ENCODE data around the gene CTNNBL1. TPM values are rescaled to one million over a fixed set of nuclear protein-coding genes. Genes with fewer than 3 reads are reported as not detected.

CTNNBL1 gene
- total and polyA plus RNA-seq, 2 experiments from 2014 or later: 36.3 to 68.7 TPM

DNA sequence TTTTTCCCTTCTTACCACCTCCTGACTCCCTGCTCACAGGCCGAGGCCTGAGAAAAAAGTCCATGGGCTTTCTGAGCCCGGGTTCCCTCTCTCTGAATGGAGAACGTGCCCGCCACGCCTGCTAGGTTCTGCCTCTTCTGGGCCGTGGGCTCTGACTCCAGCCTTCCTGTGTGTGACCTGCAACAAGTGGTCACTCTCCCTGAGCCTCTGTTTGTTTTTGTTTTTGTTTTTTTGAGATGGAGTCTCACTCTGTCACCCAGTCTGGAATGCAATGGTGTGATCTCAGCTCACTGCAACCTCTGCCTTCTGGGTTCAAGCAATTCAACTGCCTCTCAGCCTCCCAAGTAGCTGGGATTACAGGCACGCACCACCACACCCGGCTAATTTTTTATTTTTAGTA, 191.2 kb downstream of the CTNNBL1 start:
- H3F3A ChIP-seq (replicated peaks; ENCODE audit: low read depth): no peaks in the 10 kb centered on the region
- no peaks in the 10 kb centered on the region for H3K27me3 ChIP-seq (ENCODE audit: insufficient read depth)
- H3K9me2 ChIP-seq (ENCODE audit: insufficient read depth): no peaks in the 10 kb centered on the region
- no peak for ATAC-seq
- H3K79me2 ChIP-seq (replicated peaks; ENCODE audit: insufficient read depth): no peaks in the 10 kb centered on the region
- DNase-seq (ENCODE audit: low spot score): no peak
- no peaks in the 10 kb centered on the region for H3K4me1 ChIP-seq (ENCODE audit: insufficient read depth)
- H3K27ac ChIP-seq (ENCODE audit: low read depth): no peak overlapping the region
- no peak overlapping the region for H3K4me3 ChIP-seq
- TF ChIP-seq, protein P1, sequence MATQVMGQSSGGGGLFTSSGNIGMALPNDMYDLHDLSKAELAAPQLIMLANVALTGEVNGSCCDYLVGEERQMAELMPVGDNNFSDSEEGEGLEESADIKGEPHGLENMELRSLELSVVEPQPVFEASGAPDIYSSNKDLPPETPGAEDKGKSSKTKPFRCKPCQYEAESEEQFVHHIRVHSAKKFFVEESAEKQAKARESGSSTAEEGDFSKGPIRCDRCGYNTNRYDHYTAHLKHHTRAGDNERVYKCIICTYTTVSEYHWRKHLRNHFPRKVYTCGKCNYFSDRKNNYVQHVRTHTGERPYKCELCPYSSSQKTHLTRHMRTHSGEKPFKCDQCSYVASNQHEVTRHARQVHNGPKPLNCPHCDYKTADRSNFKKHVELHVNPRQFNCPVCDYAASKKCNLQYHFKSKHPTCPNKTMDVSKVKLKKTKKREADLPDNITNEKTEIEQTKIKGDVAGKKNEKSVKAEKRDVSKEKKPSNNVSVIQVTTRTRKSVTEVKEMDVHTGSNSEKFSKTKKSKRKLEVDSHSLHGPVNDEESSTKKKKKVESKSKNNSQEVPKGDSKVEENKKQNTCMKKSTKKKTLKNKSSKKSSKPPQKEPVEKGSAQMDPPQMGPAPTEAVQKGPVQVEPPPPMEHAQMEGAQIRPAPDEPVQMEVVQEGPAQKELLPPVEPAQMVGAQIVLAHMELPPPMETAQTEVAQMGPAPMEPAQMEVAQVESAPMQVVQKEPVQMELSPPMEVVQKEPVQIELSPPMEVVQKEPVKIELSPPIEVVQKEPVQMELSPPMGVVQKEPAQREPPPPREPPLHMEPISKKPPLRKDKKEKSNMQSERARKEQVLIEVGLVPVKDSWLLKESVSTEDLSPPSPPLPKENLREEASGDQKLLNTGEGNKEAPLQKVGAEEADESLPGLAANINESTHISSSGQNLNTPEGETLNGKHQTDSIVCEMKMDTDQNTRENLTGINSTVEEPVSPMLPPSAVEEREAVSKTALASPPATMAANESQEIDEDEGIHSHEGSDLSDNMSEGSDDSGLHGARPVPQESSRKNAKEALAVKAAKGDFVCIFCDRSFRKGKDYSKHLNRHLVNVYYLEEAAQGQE (IDR thresholded peaks at IDR 0.05; ENCODE audit: unreplicated experiment): no peak
- TF ChIP-seq NANOG (IDR thresholded peaks at IDR 0.05; ENCODE audit: borderline replicate concordance): no peak
- TF ChIP-seq EZH2phosphoT487 (IDR thresholded peaks at IDR 0.05; ENCODE audit: unreplicated experiment): no peak
- no peak overlapping the region; the same call in 1 of the 2 replicates for H3K27ac Mint-ChIP-seq
- H3K4me1 Mint-ChIP-seq: peaks cover 7% of the 10 kb centered on the region
- no peaks in the 10 kb centered on the region for H3K36me3 ChIP-seq (ENCODE audit: insufficient read depth)
- no peak overlapping the region for H2AFZ ChIP-seq
- no peaks in the 10 kb centered on the region; the same call in 2 of the 3 replicates for H3K9me3 Mint-ChIP-seq
- H3K27me3 Mint-ChIP-seq (ENCODE audit: insufficient read depth, low read depth, poor library complexity): peaks cover 12% of the 10 kb centered on the region
- H3K36me3 Mint-ChIP-seq (ENCODE audit: low read depth): no peaks in the 10 kb centered on the region; the same call in 2 of the 3 replicates
- no peak overlapping the region for H3K4me3 Mint-ChIP-seq
- no peak overlapping the region for H3K4me2 ChIP-seq
- H4K20me1 ChIP-seq (replicated peaks; ENCODE audit: insufficient read depth): no peaks in the 10 kb centered on the region; the same call in 1 of the 2 replicates

DNA sequence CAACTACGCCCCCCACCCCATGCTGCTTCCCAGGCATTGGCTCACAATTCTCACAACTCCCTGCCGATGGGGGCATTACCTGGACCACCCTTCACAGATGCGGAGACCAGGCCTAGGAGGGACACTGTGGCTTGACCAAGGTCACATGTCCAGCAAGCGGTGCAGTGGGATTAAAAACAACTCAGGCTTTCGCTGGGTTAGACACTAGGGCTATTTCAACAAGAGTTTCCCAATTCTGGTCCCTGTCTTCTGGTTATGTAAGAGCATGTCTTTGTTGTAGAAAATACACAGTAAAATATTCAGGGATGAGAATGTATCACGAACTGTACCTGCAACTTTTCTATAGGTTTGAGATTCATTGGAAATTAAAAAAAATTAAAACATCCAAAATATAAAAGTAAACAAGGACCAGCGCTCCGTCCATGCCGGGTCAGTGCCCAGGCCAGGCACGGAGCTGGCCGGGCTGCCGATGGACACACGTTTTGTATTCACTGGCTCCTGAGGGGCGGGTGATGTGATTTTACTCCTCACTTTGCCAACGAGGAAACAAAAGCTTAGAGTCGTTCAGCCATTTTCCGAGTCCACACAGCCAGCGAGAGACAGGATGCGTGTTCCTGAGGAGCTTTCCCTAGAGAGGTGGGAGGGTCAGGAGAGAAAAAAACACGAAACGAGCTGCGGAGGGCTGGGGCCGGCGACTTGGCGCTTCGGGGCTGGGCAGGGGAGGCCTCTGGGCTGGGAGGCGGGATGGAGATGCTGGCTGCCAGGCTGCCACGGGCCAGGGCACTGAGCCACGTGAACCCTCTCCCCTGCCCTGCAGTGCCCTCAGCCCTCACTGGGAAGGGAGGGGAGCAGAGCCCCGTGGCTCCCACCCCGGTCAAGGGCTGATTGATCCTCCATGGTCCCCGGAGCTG, 192.0 kb downstream of the CTNNBL1 start:
- Histone ChIP-seq H2AFZ (no peak overlapping the region), H3K4me2 (no peak overlapping the region), H3K27ac (ENCODE audit: low read depth) (no peak overlapping the region), H3K27me3 (ENCODE audit: insufficient read depth) (no peaks in the 10 kb centered on the region), H3K79me2 (replicated peaks; ENCODE audit: insufficient read depth) (no peaks in the 10 kb centered on the region), H3K36me3 (ENCODE audit: insufficient read depth) (no peaks in the 10 kb centered on the region), H3K4me3 (no peak overlapping the region), H3K9me2 (ENCODE audit: insufficient read depth) (no peaks in the 10 kb centered on the region), H3F3A (replicated peaks; ENCODE audit: low read depth) (no peaks in the 10 kb centered on the region), H4K20me1 (replicated peaks; ENCODE audit: insufficient read depth) (no peaks in the 10 kb centered on the region; the same call in 1 of the 2 replicates), H3K4me1 (ENCODE audit: insufficient read depth) (no peaks in the 10 kb centered on the region)
- ATAC-seq: no peak; the same call in 2 of the 3 replicates
- Mint-ChIP-seq H3K27me3 (ENCODE audit: insufficient read depth, low read depth, poor library complexity) (peaks cover 12% of the 10 kb centered on the region), H3K4me3 (no peak overlapping the region), H3K4me1 (peaks cover 7% of the 10 kb centered on the region), H3K9me3 (no peaks in the 10 kb centered on the region; the same call in 2 of the 3 replicates), H3K36me3 (ENCODE audit: low read depth) (no peaks in the 10 kb centered on the region; the same call in 2 of the 3 replicates), H3K27ac (no peak overlapping the region)
- DNase-seq (ENCODE audit: low spot score): no peak
- TF ChIP-seq EZH2phosphoT487 (IDR thresholded peaks at IDR 0.05; ENCODE audit: unreplicated experiment) (no peak), NANOG (IDR thresholded peaks at IDR 0.05; ENCODE audit: borderline replicate concordance) (no peak), POLR2AphosphoS5 (IDR thresholded peaks at IDR 0.05; ENCODE audit: low read depth) (no peak), ZNF114 (CRISPR knock-in tag; IDR thresholded peaks at IDR 0.05) (no peak), JUNB (IDR thresholded peaks at IDR 0.05; ENCODE audit: unreplicated experiment) (no peak)
- TF ChIP-seq, protein P2, sequence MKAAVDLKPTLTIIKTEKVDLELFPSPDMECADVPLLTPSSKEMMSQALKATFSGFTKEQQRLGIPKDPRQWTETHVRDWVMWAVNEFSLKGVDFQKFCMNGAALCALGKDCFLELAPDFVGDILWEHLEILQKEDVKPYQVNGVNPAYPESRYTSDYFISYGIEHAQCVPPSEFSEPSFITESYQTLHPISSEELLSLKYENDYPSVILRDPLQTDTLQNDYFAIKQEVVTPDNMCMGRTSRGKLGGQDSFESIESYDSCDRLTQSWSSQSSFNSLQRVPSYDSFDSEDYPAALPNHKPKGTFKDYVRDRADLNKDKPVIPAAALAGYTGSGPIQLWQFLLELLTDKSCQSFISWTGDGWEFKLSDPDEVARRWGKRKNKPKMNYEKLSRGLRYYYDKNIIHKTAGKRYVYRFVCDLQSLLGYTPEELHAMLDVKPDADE (IDR thresholded peaks at IDR 0.05): no peak
- TF ChIP-seq, protein P3, sequence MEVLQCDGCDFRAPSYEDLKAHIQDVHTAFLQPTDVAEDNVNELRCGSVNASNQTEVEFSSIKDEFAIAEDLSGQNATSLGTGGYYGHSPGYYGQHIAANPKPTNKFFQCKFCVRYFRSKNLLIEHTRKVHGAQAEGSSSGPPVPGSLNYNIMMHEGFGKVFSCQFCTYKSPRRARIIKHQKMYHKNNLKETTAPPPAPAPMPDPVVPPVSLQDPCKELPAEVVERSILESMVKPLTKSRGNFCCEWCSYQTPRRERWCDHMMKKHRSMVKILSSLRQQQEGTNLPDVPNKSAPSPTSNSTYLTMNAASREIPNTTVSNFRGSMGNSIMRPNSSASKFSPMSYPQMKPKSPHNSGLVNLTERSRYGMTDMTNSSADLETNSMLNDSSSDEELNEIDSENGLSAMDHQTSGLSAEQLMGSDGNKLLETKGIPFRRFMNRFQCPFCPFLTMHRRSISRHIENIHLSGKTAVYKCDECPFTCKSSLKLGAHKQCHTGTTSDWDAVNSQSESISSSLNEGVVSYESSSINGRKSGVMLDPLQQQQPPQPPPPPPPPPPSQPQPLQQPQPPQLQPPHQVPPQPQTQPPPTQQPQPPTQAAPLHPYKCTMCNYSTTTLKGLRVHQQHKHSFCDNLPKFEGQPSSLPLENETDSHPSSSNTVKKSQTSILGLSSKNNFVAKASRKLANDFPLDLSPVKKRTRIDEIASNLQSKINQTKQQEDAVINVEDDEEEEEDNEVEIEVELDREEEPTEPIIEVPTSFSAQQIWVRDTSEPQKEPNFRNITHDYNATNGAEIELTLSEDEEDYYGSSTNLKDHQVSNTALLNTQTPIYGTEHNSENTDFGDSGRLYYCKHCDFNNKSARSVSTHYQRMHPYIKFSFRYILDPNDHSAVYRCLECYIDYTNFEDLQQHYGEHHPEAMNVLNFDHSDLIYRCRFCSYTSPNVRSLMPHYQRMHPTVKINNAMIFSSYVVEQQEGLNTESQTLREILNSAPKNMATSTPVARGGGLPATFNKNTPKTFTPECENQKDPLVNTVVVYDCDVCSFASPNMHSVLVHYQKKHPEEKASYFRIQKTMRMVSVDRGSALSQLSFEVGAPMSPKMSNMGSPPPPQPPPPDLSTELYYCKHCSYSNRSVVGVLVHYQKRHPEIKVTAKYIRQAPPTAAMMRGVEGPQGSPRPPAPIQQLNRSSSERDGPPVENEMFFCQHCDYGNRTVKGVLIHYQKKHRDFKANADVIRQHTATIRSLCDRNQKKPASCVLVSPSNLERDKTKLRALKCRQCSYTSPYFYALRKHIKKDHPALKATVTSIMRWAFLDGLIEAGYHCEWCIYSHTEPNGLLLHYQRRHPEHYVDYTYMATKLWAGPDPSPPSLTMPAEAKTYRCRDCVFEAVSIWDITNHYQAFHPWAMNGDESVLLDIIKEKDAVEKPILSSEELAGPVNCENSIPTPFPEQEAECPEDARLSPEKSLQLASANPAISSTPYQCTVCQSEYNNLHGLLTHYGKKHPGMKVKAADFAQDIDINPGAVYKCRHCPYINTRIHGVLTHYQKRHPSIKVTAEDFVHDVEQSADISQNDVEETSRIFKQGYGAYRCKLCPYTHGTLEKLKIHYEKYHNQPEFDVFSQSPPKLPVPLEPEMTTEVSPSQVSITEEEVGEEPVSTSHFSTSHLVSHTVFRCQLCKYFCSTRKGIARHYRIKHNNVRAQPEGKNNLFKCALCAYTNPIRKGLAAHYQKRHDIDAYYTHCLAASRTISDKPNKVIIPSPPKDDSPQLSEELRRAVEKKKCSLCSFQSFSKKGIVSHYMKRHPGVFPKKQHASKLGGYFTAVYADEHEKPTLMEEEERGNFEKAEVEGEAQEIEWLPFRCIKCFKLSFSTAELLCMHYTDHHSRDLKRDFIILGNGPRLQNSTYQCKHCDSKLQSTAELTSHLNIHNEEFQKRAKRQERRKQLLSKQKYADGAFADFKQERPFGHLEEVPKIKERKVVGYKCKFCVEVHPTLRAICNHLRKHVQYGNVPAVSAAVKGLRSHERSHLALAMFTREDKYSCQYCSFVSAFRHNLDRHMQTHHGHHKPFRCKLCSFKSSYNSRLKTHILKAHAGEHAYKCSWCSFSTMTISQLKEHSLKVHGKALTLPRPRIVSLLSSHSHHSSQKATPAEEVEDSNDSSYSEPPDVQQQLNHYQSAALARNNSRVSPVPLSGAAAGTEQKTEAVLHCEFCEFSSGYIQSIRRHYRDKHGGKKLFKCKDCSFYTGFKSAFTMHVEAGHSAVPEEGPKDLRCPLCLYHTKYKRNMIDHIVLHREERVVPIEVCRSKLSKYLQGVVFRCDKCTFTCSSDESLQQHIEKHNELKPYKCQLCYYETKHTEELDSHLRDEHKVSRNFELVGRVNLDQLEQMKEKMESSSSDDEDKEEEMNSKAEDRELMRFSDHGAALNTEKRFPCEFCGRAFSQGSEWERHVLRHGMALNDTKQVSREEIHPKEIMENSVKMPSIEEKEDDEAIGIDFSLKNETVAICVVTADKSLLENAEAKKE (CRISPR knock-in tag; IDR thresholded peaks at IDR 0.05): no peak

Data from GM23338 (cell line).